Stimulated activated naive CD8-positive, alpha-beta T cell treated with anti-CD3 and anti-CD28 coated beads, Interleukin-15, Interleukin-2, amounts not matched to agents 100 ng/mL and 50 ng/mL, for 24 hours (primary cell): ENCODE measurements around the gene ENPP3.

Experiments
- H3K27ac Mint-ChIP-seq: one replicate; pipeline ENCODE4 v1.8.0; 2021; ENCODE audit warnings: mild to moderate bottlenecking, mixed read lengths
- H3K27me3 Mint-ChIP-seq: one replicate; pipeline ENCODE4 v1.8.0; 2021; ENCODE audit warnings: mixed read lengths
- H3K36me3 Mint-ChIP-seq: one replicate; pipeline ENCODE4 v1.8.0; 2021; ENCODE audit warnings: low read depth, mixed read lengths
- H3K4me1 Mint-ChIP-seq: one replicate; pipeline ENCODE4 v1.8.0; 2021; ENCODE audit warnings: low read depth, mixed read lengths
- H3K4me3 Mint-ChIP-seq: one replicate; pipeline ENCODE4 v1.8.0; 2021; ENCODE audit warnings: mild to moderate bottlenecking, mixed read lengths
- H3K9me3 Mint-ChIP-seq: one replicate; pipeline ENCODE4 v1.8.0; 2021; ENCODE audit warnings: mixed read lengths

Gene ENPP3

GRCh38 chr6:131655951-131656350 is 18.8 kb downstream of the ENPP3 start:
- no peaks in the 10 kb centered on the region for H3K9me3 Mint-ChIP-seq
- H3K4me3 Mint-ChIP-seq: no peak overlapping the region
- no peaks in the 10 kb centered on the region for H3K4me1 Mint-ChIP-seq
- no peaks in the 10 kb centered on the region for H3K27me3 Mint-ChIP-seq
- no peak overlapping the region for H3K27ac Mint-ChIP-seq
- H3K36me3 Mint-ChIP-seq: no peaks in the 10 kb centered on the region

- Mint-ChIP-seq H3K27ac (no peak overlapping the region), H3K9me3 (no peaks in the 10 kb centered on the region), H3K36me3 (no peaks in the 10 kb centered on the region), H3K27me3 (no peaks in the 10 kb centered on the region), H3K4me1 (no peaks in the 10 kb centered on the region), H3K4me3 (no peak overlapping the region)
These were observed 19.6 kb downstream of the ENPP3 start for GRCh38 chr6:131656667-131657066.

- H3K4me1 Mint-ChIP-seq: no peaks in the 10 kb centered on the region
- no peaks in the 10 kb centered on the region for H3K27me3 Mint-ChIP-seq
- H3K36me3 Mint-ChIP-seq: no peaks in the 10 kb centered on the region
- H3K27ac Mint-ChIP-seq: no peak overlapping the region
- no peaks in the 10 kb centered on the region for H3K9me3 Mint-ChIP-seq
- H3K4me3 Mint-ChIP-seq: no peak overlapping the region
These were observed 20.1 kb downstream of the ENPP3 start for GRCh38 chr6:131657222-131657621.

- H3K4me1 Mint-ChIP-seq: no peaks in the 10 kb centered on the region
- no peaks in the 10 kb centered on the region for H3K36me3 Mint-ChIP-seq
- no peak overlapping the region for H3K4me3 Mint-ChIP-seq
- no peak overlapping the region for H3K27ac Mint-ChIP-seq
- H3K9me3 Mint-ChIP-seq: no peaks in the 10 kb centered on the region
- H3K27me3 Mint-ChIP-seq: no peaks in the 10 kb centered on the region
These were observed 20.6 kb downstream of the ENPP3 start for GRCh38 chr6:131657630-131658111.

GRCh38 chr6:131658287-131658686 is 21.2 kb downstream of the ENPP3 start:
- no peak overlapping the region for H3K4me3 Mint-ChIP-seq
- H3K27ac Mint-ChIP-seq: no peak overlapping the region
- H3K9me3 Mint-ChIP-seq: no peaks in the 10 kb centered on the region
- no peaks in the 10 kb centered on the region for H3K27me3 Mint-ChIP-seq
- H3K36me3 Mint-ChIP-seq: no peaks in the 10 kb centered on the region
- H3K4me1 Mint-ChIP-seq: no peaks in the 10 kb centered on the region

- H3K4me3 Mint-ChIP-seq: no peak overlapping the region
- H3K27ac Mint-ChIP-seq: no peak overlapping the region
- no peaks in the 10 kb centered on the region for H3K27me3 Mint-ChIP-seq
- no peaks in the 10 kb centered on the region for H3K9me3 Mint-ChIP-seq
- H3K36me3 Mint-ChIP-seq: no peaks in the 10 kb centered on the region
- no peaks in the 10 kb centered on the region for H3K4me1 Mint-ChIP-seq
These were observed 23.1 kb downstream of the ENPP3 start for GRCh38 chr6:131660195-131660594.

- H3K4me1 Mint-ChIP-seq: no peaks in the 10 kb centered on the region
- H3K27me3 Mint-ChIP-seq: no peaks in the 10 kb centered on the region
- H3K27ac Mint-ChIP-seq: no peak overlapping the region
- no peaks in the 10 kb centered on the region for H3K36me3 Mint-ChIP-seq
- no peaks in the 10 kb centered on the region for H3K9me3 Mint-ChIP-seq
- no peak overlapping the region for H3K4me3 Mint-ChIP-seq
These were observed 26.6 kb downstream of the ENPP3 start for GRCh38 chr6:131663578-131664165.

- Mint-ChIP-seq H3K27me3 (no peaks in the 10 kb centered on the region), H3K4me1 (no peaks in the 10 kb centered on the region), H3K4me3 (no peak overlapping the region), H3K9me3 (peaks cover 4% of the 10 kb centered on the region), H3K36me3 (no peaks in the 10 kb centered on the region), H3K27ac (no peak overlapping the region)
These were observed 32.8 kb downstream of the ENPP3 start for GRCh38 chr6:131669891-131670290.

- Mint-ChIP-seq H3K9me3 (peaks cover 4% of the 10 kb centered on the region), H3K4me3 (no peak overlapping the region)
These were observed 36.1 kb downstream of the ENPP3 start for GRCh38 chr6:131673184-131673583.

GRCh38 chr6:131678442-131678841 is 41.3 kb downstream of the ENPP3 start:
- H3K4me3 Mint-ChIP-seq: no peak overlapping the region

More at GRCh38 chr6:131673184-131673583, 36.1 kb downstream of the ENPP3 start:
- no peaks in the 10 kb centered on the region for H3K36me3 Mint-ChIP-seq
- no peaks in the 10 kb centered on the region for H3K4me1 Mint-ChIP-seq
- no peaks in the 10 kb centered on the region for H3K27me3 Mint-ChIP-seq
- no peak overlapping the region for H3K27ac Mint-ChIP-seq

GRCh38 chr6:131680868-131681267 is 43.8 kb downstream of the ENPP3 start:
- H3K4me1 Mint-ChIP-seq: peaks cover 21% of the 10 kb centered on the region

More at GRCh38 chr6:131678442-131678841, 41.3 kb downstream of the ENPP3 start:
- Mint-ChIP-seq H3K27me3 (no peaks in the 10 kb centered on the region), H3K4me1 (peaks cover 6% of the 10 kb centered on the region), H3K9me3 (peaks cover under 1% of the 10 kb centered on the region), H3K27ac (no peak overlapping the region), H3K36me3 (no peaks in the 10 kb centered on the region)

GRCh38 chr6:131681585-131681984 is 44.5 kb downstream of the ENPP3 start:
- Mint-ChIP-seq H3K4me1 (peaks cover 24% of the 10 kb centered on the region), H3K36me3 (no peaks in the 10 kb centered on the region), H3K4me3 (no peak overlapping the region), H3K27me3 (no peaks in the 10 kb centered on the region), H3K9me3 (no peaks in the 10 kb centered on the region), H3K27ac (no peak overlapping the region)

More at GRCh38 chr6:131680868-131681267, 43.8 kb downstream of the ENPP3 start:
- Mint-ChIP-seq H3K4me3 (no peak overlapping the region), H3K27me3 (no peaks in the 10 kb centered on the region), H3K27ac (no peak overlapping the region), H3K36me3 (no peaks in the 10 kb centered on the region), H3K9me3 (no peaks in the 10 kb centered on the region)

- Mint-ChIP-seq H3K36me3 (no peaks in the 10 kb centered on the region), H3K4me1 (peaks cover 32% of the 10 kb centered on the region), H3K27me3 (no peaks in the 10 kb centered on the region), H3K27ac (no peak overlapping the region), H3K4me3 (no peak overlapping the region), H3K9me3 (no peaks in the 10 kb centered on the region)
These were observed 45.3 kb downstream of the ENPP3 start for GRCh38 chr6:131682442-131682841.

- peaks cover 43% of the 10 kb centered on the region for H3K4me1 Mint-ChIP-seq
- no peak overlapping the region for H3K27ac Mint-ChIP-seq
These were observed 46.4 kb downstream of the ENPP3 start for GRCh38 chr6:131683479-131683878.

GRCh38 chr6:131685266-131685780 is 48.2 kb downstream of the ENPP3 start:
- Mint-ChIP-seq H3K27me3 (no peaks in the 10 kb centered on the region), H3K9me3 (no peaks in the 10 kb centered on the region), H3K4me3 (no peak overlapping the region), H3K36me3 (no peaks in the 10 kb centered on the region), H3K27ac (peak overlapping the region; percentile 48), H3K4me1 (peaks cover 56% of the 10 kb centered on the region)

More at GRCh38 chr6:131683479-131683878, 46.4 kb downstream of the ENPP3 start:
- Mint-ChIP-seq H3K4me3 (no peak overlapping the region), H3K9me3 (no peaks in the 10 kb centered on the region), H3K27me3 (no peaks in the 10 kb centered on the region), H3K36me3 (no peaks in the 10 kb centered on the region)

GRCh38 chr6:131687022-131687421 is 49.9 kb downstream of the ENPP3 start:
- Mint-ChIP-seq H3K27ac (no peak overlapping the region), H3K9me3 (no peaks in the 10 kb centered on the region), H3K36me3 (no peaks in the 10 kb centered on the region)

More at GRCh38 chr6:131687022-131687421, 49.9 kb downstream of the ENPP3 start:
- H3K4me1 Mint-ChIP-seq: peaks cover 56% of the 10 kb centered on the region
- no peaks in the 10 kb centered on the region for H3K27me3 Mint-ChIP-seq
- no peak overlapping the region for H3K4me3 Mint-ChIP-seq
